GM12891 (cell line): Measurements from ENCODE around the gene MRPL30.

Experiments used
- POLR2A ChIP-seq: IDR thresholded peaks from 2 replicates; pipeline ENCODE4 v1.6.1; 2011; ENCODE audit warnings: low read depth, low read length, control low read depth
- POLR2AphosphoS5 ChIP-seq: IDR thresholded peaks from 2 replicates; pipeline ENCODE4 v1.6.1; 2011; ENCODE audit warnings: low read depth, low read length, control low read depth

DNA sequence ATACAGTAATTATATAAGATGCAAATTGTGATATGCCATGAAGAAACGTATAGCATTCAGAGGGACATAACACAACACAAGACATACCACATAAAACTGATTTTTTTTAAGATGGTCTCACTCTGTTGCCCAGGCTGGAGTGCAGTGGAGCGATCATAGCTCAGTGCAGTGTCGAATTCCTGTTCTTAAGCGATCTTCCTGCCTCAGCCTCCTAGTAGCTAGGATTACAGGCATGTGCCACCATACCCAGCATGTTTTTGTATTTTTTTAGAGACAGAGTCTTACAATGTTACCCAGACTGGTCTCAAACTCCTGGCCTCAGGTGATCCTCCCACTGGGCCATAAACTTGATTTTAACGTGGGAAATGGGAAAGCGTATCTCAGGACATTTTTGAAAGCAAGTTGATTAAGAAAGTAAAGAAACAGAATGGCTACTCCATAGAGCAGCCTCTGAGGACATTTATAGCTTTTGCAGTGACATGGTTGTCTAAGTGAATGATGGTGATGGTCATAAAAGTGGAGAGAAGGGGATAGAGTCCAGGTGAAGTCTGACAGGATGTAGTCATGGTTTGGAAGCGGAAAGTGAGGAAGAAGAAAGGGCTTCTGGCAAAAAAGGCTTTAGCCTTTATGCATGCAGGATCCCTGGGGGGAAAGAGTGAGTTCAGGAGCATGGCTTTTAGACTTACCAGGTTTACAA, 28.6 kb upstream of the MRPL30 start:
- no peak for TF ChIP-seq POLR2AphosphoS5
- TF ChIP-seq POLR2A, result no peak
